Brain microvascular endothelial cell (primary cell): ENCODE measurements around the gene KIF3A.

ENCODE experiments used
- DNase-seq: peaks from one replicate; pipeline ENCODE4 v3.0.0-alpha.2; 2020
- H3K27ac ChIP-seq: fragments of 250-450 bp; sonication (Bioruptor Pico); 2 replicates; pipeline ENCODE4 v1.5.1; 2020; ENCODE audit warnings: mild to moderate bottlenecking, moderate library complexity
- H3K27me3 ChIP-seq: fragments of 250-450 bp; sonication (Bioruptor Pico); replicated peaks from 2 replicates; pipeline ENCODE4 v1.5.1; 2020; ENCODE audit warnings: mild to moderate bottlenecking
- H3K36me3 ChIP-seq: fragments of 250-450 bp; sonication (Bioruptor Pico); replicated peaks from 2 replicates; pipeline ENCODE4 v1.5.1; 2020; ENCODE audit warnings: mild to moderate bottlenecking
- H3K4me3 ChIP-seq: 2 replicates; pipeline ENCODE4 v1.5.1; 2011; ENCODE audit warnings: low read depth, mild to moderate bottlenecking, control low read depth, low read length, moderate library complexity
- in situ Hi-C: cut with HindIII; loops from 2 replicates; pipeline ENCODE4 v1.10.0; 2017; ENCODE audit warnings: low sequenced_read_pairs, low pct_ligation_motif_present
- TF ChIP-seq, protein P1 (sequence below): IDR thresholded peaks from 2 replicates; pipeline ENCODE4 v1.5.1; 2011; ENCODE audit warnings: low read depth, mild to moderate bottlenecking, moderate library complexity, low read length, control low read depth, inconsistent platforms; ENCODE audit errors: missing control alignments

The KIF3A gene

DNA sequence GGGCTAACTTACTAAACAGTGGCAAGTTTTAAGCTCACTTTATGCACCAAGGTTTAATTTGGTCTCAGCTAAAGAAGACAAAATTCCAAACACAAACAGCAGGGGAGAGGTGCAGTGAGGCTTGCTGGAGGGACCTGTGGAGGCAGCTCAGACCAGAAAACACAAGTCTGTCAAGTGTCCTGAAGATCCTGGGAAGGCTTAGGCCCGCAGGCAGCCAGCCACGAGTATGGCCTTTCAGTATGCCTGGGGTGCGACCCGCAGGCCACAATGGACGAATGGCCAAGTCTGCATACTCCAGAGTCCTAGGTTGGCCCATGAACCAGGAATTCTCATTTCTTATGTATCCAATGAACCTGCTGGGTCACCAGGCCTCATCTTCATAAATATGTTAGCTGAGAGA is 19.2 kb upstream of the KIF3A start:
- TF ChIP-seq, protein P1, sequence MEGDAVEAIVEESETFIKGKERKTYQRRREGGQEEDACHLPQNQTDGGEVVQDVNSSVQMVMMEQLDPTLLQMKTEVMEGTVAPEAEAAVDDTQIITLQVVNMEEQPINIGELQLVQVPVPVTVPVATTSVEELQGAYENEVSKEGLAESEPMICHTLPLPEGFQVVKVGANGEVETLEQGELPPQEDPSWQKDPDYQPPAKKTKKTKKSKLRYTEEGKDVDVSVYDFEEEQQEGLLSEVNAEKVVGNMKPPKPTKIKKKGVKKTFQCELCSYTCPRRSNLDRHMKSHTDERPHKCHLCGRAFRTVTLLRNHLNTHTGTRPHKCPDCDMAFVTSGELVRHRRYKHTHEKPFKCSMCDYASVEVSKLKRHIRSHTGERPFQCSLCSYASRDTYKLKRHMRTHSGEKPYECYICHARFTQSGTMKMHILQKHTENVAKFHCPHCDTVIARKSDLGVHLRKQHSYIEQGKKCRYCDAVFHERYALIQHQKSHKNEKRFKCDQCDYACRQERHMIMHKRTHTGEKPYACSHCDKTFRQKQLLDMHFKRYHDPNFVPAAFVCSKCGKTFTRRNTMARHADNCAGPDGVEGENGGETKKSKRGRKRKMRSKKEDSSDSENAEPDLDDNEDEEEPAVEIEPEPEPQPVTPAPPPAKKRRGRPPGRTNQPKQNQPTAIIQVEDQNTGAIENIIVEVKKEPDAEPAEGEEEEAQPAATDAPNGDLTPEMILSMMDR = no peak
- no peak overlapping the region for H3K27ac ChIP-seq
- no peak overlapping the region for H3K4me3 ChIP-seq
- H3K36me3 ChIP-seq = peaks cover 23% of the 10 kb centered on the region
- no peak for DNase-seq
- H3K27me3 ChIP-seq = no peaks in the 10 kb centered on the region
- in situ Hi-C loops = no loop called here

GRCh38 chr5:132754947-132755346 is 17.6 kb upstream of the KIF3A start:
- in situ Hi-C loops = no loop called here
- H3K27ac ChIP-seq = no peak overlapping the region
- TF ChIP-seq, protein P1 = peak; percentile 52
- peaks cover 14% of the 10 kb centered on the region for H3K36me3 ChIP-seq
- H3K4me3 ChIP-seq = no peak overlapping the region
- no peaks in the 10 kb centered on the region for H3K27me3 ChIP-seq
- DNase-seq = peak; percentile 28

GRCh38 chr5:132754111-132754510 is 16.8 kb upstream of the KIF3A start:
- TF ChIP-seq, protein P1 = no peak
- Histone ChIP-seq H3K36me3 (peaks cover 6% of the 10 kb centered on the region), H3K4me3 (no peak overlapping the region), H3K27ac (no peak overlapping the region), H3K27me3 (no peaks in the 10 kb centered on the region)
- in situ Hi-C loops = no loop called here
- DNase-seq = no peak

DNA sequence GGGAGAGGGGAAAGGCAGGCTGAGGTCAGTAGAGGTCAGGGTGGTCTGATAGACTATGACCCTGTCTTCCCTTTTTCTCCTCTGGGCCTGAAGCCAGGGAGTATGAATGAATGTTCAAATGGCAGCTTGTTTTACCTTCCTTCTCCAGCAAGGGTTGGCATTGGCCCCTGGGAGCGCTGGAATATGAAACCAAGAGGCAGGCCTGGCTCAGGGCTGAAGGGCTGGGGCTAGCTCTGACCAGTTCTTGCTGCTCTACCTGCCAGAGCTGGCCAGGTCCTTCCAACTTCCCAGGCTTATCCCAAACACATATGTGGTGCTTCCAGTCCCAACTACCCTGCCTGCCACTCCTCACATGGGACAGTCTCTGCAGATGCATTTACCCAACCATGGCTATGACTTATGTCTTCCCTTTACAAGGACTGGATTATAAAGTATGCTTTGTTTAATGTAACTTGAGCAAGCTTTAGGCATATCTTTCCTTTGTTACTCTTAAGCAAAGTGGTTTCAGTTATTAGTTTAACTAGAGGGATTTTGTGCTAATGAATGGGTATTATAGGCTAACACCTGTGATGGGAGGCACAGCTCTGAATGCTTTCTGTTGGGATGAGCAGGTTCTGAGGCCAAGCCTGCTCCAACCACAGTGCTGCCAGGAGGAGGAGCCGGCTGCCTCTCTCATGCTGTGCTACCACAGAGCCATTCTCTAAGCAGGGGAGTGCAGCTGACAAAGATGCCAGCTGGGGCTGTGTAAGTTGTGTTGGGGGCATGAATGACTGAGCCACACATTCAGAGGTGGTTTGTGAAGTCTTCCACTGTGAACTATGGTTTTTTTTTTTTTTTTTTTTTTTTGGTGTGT is 16.0 kb upstream of the KIF3A start:
- H3K27me3 ChIP-seq = peaks cover 3% of the 10 kb centered on the region

DNA sequence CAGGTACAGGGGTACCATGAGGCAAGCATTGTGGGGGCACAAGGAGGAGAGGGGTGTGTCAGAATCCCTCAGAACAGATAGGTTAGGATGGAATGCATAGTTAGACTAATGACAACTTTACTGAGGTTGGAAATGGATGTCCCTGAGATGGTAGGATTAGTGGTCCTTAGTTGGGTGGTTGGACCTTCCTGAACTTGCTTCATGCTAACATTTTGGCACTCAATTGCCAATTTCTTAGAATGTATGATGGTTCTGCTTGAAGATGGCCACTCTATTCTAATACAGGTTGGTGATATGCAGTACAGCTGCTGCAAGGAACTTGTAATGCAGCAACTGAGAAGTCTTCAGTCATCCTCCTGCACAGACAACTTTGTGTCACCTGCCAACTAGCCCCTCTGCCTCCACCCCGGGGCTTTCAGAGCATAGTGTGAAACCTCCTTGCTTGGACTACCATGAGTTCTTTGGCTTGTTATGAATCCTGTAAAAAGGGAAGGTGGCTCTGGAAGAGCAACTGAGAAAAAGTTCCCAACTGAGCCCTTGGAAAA is 15.3 kb upstream of the KIF3A start:
- TF ChIP-seq, protein P1 = no peak
- peaks cover 2% of the 10 kb centered on the region for H3K36me3 ChIP-seq
- peaks cover 10% of the 10 kb centered on the region for H3K27me3 ChIP-seq
- in situ Hi-C loops = no loop called here
- H3K27ac ChIP-seq = no peak overlapping the region
- no peak overlapping the region for H3K4me3 ChIP-seq
- DNase-seq = no peak

More for the DNA sequence above, 16.0 kb upstream of the KIF3A start:
- DNase-seq = no peak
- H3K4me3 ChIP-seq = no peak overlapping the region
- in situ Hi-C loops = no loop called here
- TF ChIP-seq, protein P1 = peak; percentile 40
- H3K36me3 ChIP-seq = peaks cover 5% of the 10 kb centered on the region
- H3K27ac ChIP-seq = no peak overlapping the region
